NCI-H345 (cell line): ENCODE results near the gene AVL9.
"Not testable (repeated sequence)": the region's sequence is repeated elsewhere in the genome, so short reads cannot be mapped to it uniquely, and the experiment has no call there.

ENCODE experiments used
- DNase-seq: peaks from one replicate; lab custom pipeline; 2025; lab: John Stamatoyannopoulos, UW

AVL9 gene

DNA sequence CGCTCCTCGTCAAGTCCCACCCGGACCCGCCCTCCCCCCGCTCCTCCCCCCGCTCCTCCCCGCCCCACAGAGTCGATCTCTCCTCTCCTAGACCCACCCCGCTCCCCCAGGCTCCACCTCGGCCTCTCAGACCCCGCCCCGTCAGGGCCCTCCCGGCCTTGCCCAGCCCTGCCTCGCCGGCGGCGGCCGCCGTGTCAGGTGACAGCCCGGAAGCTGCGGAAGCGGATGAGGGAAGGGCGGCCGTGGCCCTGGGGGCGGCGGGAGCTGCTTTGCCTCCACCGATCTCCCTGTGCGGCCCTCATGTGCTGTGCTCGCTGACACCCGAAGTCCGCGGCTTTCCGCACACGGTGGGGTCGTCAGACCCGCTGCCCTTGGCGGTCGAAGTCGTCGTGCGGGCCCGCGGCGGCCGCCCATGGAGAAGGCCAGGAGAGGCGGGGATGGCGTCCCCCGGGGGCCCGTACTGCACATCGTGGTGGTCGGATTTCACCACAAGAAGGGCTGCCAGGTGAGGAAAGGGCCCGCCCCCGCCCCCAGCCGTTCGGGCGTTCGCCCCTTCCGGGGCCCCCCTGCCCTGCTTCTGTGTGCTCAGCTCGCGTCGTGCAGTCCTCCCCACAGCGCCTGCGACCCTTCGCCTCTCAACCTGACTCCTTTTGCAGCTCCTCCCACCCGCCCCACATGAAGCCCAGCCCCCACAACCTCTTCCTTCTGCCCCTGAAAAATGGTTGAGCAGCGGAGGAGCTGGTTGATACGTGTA lies at the start of gene AVL9:
AVL9 (plus strand) TSS at position 192 of the 754 bp plus-strand sequence; CDS start at position 413, 221 bp downstream.
- peak; percentile 94 for DNase-seq

DNA sequence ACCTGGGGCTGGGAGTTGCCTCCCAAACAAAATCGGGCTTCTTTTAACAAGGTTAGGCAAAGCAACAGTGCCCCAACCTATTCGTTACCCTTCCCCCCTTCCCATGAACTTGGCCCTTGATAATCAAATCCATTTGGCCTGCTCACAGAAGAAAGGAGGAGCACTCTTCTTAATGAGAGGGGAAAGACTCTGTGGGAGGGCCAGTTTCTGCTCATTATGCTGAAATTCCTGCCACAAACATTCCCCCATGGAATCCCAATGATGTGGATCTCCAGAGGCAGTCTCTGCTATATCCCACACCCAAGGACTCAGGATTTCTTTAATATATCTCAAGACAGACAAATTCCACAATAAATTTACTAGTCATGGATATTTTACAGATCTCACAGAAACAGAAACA lies 48.1 kb upstream of the AVL9 start:
- no peak for DNase-seq

DNA sequence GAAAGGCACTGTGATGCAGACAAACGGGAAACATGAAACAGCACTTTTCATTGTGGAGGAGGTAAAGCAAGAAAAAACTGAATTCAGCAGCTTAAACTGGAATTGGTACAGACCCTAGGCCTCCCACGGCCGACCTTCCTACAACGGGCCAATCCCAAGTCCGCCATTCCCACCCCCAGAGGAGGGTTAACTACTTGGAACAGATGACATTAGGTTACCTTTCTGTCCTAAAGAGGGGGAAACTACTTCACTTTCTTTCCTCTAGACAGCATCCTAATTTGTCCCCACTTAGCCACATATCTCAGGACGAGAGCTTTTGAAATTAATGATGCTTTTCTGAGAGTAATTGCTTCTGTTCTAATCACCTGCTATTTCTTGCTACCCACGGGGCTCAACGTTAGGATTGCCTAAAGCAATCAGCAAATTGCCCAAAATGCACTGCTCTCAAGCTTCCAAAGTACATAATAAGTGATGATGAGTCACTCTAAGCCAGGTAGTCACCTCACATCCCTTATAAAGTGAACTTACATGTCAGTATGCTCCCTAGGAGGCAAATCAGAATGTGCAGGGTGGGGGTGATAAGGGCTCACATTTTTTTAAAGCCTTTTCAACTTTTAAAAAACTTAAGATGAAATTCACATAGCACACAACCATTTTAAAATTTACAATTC lies 41.8 kb upstream of the AVL9 start:
- no peak for DNase-seq

DNA sequence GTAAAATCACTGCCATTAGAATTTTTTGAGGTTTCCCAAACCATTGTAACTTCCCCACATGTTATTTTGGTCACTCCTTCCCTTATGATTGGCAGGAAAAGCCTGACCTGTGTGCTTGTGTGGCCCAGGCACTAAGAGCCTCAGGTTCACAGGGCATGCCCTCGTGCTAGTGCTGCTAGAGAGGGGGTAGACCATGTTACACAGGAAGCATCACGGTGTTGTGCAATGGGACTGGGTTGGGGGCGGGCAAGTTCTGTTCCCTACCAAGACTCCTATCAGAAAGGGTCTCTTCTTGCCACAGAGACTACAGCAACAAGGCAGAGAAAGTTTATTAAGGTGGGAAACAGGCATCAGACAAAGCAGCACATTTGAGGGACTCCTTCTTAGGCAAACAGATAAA lies 37.3 kb upstream of the AVL9 start:
- no peak for DNase-seq

DNA sequence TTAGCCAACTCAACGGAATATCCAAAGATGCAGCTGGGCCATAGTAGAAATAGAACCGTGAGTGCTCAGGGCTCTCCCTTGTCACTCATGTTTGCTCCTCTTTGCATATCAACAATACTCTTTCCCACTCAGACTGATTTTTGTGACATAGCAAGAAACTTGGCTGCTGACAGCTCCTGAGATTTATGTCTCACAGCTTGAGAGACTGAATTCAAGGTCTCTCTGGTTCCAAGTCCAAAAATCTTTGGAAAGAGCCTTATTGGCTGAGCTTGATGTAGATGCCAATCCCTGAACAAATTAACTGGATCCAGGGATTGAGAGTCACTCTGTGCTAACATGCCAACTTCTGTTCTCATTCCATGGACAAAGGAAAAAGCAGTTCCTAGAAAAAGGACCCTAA lies 35.5 kb upstream of the AVL9 start:
- no peak for DNase-seq

DNA sequence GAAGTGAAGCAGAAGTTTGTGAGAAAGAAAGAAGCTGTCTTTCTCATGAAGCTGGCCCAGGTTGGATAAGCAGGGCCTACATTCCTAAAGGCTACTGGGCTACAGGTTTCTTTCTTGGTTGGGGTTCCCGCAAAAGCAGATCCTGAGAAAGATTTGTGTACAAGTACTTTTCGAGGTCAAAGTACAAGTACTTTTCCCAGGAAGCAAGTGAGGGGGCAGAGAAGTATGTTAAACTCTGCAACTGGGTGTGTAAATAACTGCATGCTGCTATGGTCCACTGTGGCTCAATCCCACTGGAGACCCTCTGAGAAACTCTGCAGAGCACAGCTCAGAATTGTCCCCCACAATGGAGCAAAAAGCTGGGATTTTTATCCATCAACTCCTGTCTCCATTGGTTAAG lies 33.8 kb upstream of the AVL9 start:
- no peak for DNase-seq

DNA sequence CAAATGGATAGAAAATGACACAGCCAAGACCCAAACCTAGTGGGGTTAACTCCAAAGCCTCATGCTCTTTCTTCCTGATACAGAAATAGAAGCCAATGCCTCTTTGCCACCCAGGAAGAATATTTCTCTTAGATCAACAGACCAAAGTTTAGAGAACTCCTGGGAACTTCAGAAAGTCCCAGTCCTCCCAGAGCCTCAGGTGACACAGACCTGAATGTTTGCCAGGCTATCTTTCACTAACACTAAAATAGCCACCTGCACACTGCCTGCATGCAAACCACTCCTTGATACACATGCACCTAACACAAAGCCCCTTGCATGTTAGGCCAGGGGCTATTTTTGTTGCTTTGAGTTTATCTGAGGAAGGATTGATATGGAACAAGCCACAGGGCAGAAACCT lies 32.8 kb upstream of the AVL9 start:
- DNase-seq = no peak

DNA sequence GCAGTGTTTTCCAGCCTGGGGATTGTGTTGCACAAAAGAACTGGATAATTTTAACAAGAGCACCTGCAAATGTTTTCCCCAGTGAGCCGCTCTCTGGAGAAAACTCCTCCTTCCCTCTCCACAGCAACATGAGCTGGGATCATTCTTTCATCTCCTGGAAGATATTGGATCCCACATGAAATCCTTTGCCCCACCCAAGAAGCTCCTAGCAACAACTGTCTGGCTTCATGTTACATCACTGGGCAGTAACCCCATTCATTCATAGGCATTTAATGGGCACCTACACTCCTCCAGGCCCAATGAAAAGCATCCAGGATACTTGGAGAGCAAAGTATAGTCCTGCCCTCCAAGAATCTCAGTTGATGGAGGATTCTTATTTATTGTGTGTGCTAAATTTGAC lies 32.3 kb upstream of the AVL9 start:
- no peak for DNase-seq

DNA sequence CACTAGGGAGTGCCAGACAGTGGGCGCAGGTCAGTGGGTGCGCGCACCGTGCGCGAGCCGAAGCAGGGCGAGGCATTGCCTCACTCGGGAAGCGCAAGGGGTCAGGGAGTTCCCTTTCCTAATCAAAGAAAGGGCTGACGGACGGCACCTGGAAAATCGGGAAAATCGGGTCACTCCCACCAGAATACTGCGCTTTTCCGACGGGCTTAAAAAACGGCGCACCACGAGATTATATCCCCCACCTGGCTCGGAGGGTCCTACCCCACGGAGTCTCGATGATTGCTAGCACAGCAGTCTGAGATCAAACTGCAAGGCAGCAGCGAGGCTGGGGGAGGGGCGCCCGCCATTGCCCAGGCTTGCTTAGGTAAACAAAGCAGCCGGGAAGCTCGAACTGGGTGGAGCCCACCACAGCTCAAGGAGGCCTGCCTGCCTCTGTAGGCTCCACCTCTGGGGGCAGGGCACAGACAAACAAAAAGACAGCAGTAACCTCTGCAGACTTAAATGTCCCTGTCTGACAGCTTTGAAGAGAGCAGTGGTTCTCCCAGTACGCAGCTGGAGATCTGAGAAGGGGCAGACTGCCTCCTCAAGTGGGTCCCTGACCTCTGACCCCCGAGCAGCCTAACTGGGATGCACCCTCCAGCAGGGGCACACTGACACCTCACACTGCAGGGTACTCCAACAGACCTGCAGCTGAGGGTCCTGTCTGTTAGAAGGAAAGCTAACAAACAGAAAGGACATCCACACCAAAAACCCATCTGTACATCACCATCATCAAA lies 30.5 kb upstream of the AVL9 start:
- not testable (repeated sequence) for DNase-seq

DNA sequence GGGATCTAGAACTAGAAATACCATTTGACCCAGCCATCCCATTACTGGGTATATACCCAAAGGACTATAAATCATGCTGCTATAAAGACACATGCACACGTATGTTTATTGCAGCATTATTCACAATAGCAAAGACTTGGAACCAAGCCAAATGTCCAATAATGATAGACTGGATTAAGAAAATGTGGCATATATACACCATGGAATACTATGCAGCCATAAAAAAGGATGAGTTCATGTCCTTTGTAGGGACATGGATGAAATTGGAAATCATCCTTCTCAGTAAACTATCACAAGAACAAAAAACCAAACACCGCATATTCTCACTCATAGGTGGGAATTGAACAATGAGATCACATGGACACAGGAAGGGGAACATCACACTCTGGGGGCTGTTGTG lies 25.3 kb upstream of the AVL9 start:
- DNase-seq = not testable (repeated sequence)

DNA sequence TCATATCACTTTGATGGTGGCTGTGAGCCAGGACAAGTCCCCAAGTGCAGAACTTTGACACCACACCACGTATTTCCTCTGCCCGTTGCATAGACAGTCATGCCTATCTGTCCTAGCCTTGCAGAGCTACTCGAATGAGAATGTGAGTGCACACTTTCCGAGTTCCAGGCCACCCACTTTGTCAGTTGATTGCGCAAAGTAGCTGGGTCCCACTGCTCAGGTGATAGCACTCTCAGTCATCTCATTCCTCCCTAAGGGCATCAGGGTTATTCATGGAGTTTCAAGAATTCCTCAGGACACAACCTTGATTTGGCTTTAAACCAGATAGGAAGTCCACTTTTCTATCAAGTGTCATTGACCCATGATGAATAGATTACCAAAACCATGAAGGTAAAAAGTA lies 24.4 kb upstream of the AVL9 start:
- DNase-seq = no peak

DNA sequence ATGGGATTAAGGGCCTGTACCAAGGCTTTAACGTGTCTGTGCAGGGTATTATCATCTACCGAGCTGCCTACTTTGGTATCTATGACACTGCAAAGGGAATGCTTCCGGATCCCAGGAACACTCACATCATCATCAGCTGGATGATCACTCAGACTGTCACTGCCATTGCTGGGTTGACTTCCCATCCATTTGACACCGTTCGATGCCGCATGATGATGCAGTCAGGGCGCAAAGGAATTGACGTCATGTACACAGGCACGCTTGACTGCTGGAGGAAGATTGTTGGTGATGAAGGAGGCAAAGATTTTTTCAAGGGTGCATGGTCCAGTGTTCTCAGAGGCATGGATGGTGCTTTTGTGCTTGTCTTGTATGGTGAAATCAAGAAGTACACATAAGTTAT lies 23.3 kb upstream of the AVL9 start:
- DNase-seq = no peak

DNA sequence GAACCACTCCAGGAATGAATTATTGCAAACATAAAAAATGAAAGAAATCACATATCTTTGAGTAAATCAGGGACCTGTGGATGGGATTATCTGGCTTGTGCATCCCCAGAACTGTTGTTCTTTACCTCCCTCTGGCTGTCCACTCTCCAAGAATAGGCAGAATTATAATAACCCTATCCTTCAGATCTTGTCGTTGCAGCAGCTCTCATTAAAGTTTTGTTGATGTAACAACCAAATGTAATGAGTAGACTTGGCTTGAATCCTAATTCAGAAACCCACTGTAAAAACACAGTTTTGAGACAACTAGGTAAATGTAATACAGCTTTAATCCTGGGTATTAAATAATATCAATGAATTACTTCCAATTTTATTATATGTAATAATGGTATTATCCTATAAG lies 21.3 kb upstream of the AVL9 start:
- DNase-seq = no peak

DNA sequence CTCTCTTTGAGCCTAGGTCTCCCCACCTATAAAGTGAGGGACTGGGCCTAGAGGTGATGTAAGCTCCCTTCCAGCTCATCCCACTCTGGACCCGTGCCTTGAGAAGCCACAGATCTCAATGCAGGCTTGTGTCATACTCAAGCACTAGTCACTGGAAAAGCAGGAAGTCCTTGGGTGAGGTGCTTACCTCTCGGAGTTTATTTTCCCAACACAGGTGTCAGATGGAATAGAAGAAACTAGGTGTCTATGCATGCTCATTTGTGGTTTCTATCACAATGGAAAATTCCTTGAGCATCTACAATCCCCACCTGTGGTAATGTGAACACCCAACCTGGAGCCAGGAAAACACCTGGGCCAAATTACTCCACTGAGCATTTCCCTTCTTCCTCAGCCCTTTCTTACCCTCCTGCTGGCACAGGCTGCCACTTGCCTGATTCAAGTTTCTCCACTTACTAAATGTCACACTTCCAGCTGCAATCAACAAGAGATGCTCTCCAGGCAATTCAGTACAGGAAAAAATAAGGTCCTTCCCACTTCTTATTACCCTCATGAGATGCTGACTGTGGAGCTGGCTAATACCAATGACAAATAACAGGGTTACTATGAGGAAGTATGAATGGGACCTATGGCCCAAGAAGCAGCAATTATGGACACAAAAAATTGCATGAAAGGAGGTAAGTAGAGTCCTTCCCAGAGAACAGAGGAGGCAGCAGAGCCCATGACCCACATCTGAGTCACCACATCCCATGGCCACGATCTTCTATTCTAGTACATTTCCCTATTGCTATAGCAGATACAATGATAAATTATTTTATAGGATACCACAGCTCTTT lies 18.3 kb upstream of the AVL9 start:
- no peak for DNase-seq

DNA sequence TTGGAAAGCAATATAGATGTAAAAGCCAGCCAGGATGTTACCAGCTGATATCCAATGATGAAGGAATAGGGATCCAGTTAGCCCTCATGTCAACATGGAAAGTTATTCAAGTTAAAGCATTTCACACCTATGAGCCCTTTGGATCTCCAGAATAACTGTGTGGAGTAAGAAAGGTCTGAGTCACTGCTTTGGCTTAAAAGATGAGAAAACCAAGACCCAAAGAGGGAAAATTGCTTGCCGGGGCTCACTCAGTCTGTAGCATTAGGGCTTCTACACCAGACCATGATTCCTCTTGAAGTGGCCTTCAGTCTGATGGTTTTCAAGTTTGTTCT lies 17.7 kb upstream of the AVL9 start:
- DNase-seq = no peak

DNA sequence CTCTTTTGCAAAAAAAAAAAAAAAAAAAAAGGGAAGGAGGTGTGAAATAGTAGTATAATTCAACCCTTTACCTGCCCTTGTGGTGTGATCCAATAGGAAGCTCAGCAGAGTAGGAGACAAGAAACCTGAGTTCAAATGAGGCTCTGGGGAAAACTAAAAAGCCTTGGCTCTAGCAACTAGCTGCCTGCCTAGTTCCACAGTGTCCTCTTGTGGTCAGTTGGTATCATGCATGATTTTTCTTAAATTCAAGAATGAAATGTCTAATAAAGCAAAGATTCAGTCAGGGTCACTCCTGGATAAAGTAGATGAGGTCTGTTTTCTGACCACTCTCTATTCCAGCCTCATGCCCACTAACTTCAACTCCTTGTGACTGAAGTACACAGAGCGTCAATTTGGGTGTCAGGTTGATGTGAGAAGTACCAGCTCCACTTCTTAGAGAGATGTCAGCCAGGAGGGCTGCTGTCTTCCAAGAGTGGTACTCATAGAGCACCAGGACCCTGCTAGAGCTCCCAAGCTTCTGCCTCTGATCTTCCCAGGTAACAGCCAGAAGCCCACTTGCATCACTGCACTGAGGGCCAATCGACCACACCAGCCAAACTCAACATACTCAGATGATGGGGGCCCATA lies 15.6 kb upstream of the AVL9 start:
- peak; percentile 35 for DNase-seq

DNA sequence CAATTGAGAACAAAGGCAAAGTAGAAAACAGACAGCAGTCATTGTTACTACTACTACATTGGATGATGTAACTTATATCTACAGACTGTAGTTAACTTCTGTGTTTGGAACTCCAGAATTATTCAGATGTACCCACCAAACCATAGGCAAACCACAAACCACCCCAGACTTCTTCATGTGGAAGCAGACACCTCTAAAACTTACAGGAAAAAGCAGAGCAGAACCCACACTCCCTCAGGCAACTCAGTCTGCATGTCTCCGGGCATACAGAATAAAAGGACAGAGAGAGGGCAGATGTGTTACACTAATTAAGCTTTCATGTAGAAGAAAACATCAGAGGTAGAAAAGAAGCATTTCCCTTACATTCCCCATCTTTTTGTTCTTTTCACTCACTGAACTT lies 14.1 kb upstream of the AVL9 start:
- no peak for DNase-seq

DNA sequence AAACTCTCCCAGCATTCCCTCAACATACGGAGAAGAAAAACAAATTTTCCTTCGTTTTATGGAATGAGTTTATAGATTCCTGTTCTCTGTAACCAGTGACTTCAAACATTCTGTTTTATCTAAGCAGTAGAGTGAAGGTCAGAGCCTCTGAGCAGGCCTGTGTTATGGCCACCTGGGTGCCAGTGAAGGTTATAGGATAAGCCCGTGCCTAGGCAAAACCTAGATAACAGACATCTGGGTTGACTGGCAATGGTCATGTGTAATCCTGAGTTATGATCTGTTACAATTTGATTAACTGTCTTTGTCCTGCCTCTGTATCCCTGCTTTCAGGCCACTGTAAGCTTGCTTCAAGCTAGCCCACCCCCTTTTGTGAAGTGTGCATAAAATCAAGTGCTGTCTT lies 13.4 kb upstream of the AVL9 start:
- DNase-seq = no peak

DNA sequence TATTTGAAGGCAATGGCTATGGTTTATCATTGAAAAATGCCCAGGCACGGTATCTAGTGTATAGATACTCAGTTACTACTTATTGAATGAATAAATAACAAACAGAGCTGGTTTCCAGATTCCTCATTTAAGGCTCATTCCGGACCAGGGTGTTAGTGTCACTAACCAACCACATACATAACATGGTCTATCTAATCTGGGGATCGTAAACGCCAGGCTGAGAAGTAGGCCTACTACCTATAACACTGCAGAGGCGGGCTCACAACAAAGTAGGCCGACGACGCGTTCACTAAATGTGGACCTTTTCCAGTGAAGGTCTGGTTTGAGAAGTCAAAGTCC lies 5.5 kb upstream of the AVL9 start:
- no peak for DNase-seq

DNA sequence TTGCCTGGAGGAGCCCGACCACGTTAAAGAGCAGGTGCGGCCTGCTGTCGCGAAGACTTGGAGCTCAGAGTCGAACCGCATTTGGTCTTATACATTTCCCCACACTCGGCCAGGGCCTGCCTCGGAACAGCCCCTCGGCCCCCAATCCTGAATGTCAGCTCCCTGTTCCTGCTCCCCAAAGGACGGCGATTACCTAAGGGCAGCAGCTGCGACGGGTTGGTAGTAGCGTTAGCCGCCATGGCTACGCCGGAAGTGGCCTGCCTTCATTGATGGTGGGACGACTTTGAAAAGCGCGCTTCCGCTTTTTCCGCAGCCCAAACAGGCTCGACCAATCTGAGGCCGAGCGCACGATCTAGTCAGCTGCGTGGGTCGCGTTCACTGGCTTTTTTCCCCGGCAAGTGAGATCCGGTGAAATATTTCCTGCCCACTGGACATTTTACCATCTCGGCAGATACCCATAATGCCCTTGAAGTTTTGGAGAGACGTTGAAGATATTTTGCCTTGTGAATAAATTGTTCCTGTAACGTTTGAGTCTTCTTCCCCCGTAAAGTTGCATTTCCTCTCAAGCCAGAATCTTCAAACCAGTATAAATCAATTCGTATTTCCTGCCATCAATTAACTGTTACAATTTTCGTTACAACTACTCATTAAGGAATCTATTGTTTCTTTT lies 5.0 kb upstream of the AVL9 start, which contains the start of gene LSM5:
LSM5 (minus strand) TSS at position 254 of the 670 bp plus-strand sequence; CDS start at position 239, 15 bp downstream.
- DNase-seq = peak; percentile 97

DNA sequence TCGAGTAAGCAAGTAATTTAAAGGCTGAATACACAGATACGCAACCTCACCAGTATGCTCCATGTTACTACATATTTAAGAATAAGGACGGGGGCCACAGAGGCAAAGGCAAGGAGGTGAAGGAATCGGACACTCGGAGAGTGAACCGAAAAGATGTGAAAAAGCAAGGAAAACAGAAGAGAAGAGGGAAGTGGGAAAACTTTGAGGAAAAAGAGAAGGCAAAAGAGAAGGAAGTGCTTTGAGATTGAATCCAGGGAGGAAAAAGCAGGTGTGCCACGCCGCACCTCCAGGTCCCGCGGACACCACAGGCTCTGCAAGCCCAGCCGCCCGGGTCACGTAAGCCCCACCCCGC lies 367 bp upstream of the AVL9 start:
- DNase-seq = no peak
